Cardiac septum (tissue), 1 donor: ENCODE results near the gene SDR39U1. TPM values are rescaled to one million over a fixed set of nuclear protein-coding genes. Genes with fewer than 3 reads are reported as not detected.

Source experiments
- DNase-seq: peaks from one replicate; pipeline ENCODE4 v3.0.0-alpha.2; 2020; ENCODE audit warnings: low spot score
- intact Hi-C: fragments of 100-400 bp; cut with DNase I; formaldehyde crosslinking; loops from one replicate; pipeline ENCODE4 v1.14.0; 2022
- total RNA-seq: library from RNA; stranded (reverse); fragmentation: NEBNext Ultra II Directional; extraction: Animal tissue kit (Norgen Biotek cat#: 25700); gene quantifications from one replicate; pipeline ENCODE4 v1.2.1, GENCODE V29; 2021
- donor health status: DM: no; HTN: no; CAD: no.

The SDR39U1 gene
- total RNA-seq, 1 donor from 2014 or later: 58.5 TPM

DNA sequence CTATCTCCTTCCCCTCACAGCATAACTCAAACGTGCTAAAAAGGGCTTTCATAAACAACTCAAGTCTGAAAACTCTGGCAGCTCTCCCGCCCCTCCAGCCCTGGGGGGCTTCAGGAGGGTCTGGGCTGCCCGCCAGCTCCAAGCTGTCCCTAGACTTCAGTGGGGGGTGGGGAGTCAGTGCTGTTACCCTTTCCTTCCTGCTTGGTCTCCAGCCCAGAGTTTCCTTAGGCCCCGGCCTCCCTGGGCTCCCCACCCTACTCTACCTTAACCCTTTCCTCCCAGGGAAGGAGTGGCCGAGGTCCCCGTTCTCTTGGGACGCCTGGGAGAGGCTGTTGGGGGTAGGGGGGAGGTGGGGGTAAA lies 44.3 kb downstream of the SDR39U1 start:
- intact Hi-C loops: loop anchor here (2.0 kb wide), 1 partner anchor 31 kb away; no protein-coding TSS in a partner anchor
- DNase-seq: no peak

GRCh38 chr14:24397639-24398292 lies 44.8 kb downstream of the SDR39U1 start:
- intact Hi-C loops: loop anchor here (2.0 kb wide), 1 partner anchor 31 kb away; no protein-coding TSS in a partner anchor
- DNase-seq: no peak

GRCh38 chr14:24395609-24396582 lies 46.7 kb downstream of the SDR39U1 start:
- DNase-seq: no peak
- intact Hi-C loops: no loop called here

DNA sequence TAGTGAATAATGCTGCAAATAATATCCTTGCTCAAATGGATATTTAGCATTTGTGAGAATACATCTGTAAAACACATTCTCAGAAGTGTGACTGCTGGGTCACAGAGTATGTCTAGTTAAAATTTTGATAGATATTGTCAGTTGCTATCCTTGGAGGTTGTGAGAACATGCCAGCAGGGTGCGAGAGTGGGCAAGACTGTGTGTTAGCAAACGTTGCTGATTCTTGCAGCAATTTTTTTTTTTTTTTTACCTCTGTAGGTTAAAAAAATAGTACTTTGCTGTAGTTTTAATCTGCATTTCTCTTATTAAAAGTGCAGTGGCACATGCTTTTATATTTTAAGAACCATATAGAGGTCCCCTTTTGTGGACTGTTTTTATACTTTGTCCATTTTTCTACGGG lies 48.3 kb downstream of the SDR39U1 start:
- no peak for DNase-seq
- intact Hi-C loops: no loop called here

GRCh38 chr14:24392325-24393091 lies 50.1 kb downstream of the SDR39U1 start:
- intact Hi-C loops: no loop called here
- DNase-seq: no peak

DNA sequence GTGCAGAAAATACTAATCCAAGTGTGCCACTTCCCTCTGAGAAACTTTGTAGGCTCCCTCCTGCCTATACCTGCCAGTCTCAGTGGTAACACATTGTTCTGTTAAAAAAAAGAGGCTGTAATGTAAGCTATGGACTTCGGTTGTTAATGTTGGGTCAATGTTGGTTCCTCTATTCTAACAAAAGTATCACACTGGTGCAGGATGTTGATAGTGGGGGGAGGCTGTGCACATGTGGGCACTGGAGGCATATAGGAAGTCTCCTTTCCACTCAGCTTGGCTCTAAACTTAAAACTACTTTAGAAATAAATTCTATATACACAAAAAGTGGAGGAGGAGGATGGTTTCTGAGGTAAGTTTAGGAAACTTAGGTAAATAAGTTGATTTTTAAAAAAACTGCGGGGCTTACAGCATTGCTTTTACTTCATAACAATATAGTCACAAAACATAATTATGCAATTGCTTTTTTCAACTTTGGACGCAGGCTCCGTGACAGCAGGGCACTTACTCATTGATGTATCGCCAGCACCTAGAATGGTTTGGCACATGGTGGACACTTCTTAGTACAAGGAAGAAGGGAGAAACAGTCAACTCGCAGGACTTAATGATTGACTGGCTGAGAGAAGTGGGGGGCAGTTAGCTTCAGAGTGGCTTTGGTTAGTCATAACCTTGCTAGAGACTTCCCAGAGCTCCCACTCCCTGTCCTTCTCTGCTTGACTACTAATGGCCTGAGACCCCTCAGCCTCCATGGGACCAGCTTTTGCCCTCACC lies 51.7 kb downstream of the SDR39U1 start:
- intact Hi-C loops: no loop called here
- DNase-seq: no peak

Other genes with a start within 250 kb of the SDR39U1 start
- gene TM9SF1, start 247.3 kb downstream of the SDR39U1 start, total RNA-seq: 19.1 TPM
- not detected for gene TSSK4, start 237.1 kb downstream of the SDR39U1 start, total RNA-seq
- gene CHMP4A, start 229.3 kb downstream of the SDR39U1 start, total RNA-seq: 30.0 TPM
- gene MDP1, start 226.7 kb downstream of the SDR39U1 start, total RNA-seq: 16.7 TPM
- gene NEDD8, start 210.4 kb downstream of the SDR39U1 start, total RNA-seq: 167 TPM
- gene GMPR2, start 209.8 kb downstream of the SDR39U1 start, total RNA-seq: 33.2 TPM
- 42.3 TPM for gene TINF2, start 200.2 kb downstream of the SDR39U1 start, total RNA-seq
- 0.48 TPM for gene TGM1, start 179.6 kb downstream of the SDR39U1 start, total RNA-seq
- gene RABGGTA, start 171.2 kb downstream of the SDR39U1 start, total RNA-seq: 13.3 TPM
- gene DHRS1, start 143.0 kb downstream of the SDR39U1 start, total RNA-seq: 8.5 TPM
- 28.3 TPM for gene NOP9, start 142.9 kb downstream of the SDR39U1 start, total RNA-seq
- gene CIDEB, start 134.8 kb downstream of the SDR39U1 start, total RNA-seq: 2.4 TPM
- gene LTB4R2, start 132.6 kb downstream of the SDR39U1 start, total RNA-seq: 2.2 TPM
- gene LTB4R, start 131.3 kb downstream of the SDR39U1 start, total RNA-seq: 1.8 TPM
- gene ADCY4, start 107.7 kb downstream of the SDR39U1 start, total RNA-seq: 71.9 TPM
- 3.5 TPM for gene RIPK3, start 102.8 kb downstream of the SDR39U1 start, total RNA-seq
- 13.3 TPM for gene NFATC4, start 74.6 kb downstream of the SDR39U1 start, total RNA-seq
- 5.0 TPM for gene NYNRIN, start 43.8 kb downstream of the SDR39U1 start, total RNA-seq
- 1.2 TPM for gene CBLN3, start 13.1 kb downstream of the SDR39U1 start, total RNA-seq
- 23.5 TPM for gene KHNYN, start 12.8 kb downstream of the SDR39U1 start, total RNA-seq
- gene CMA1, start 65.5 kb upstream of the SDR39U1 start, total RNA-seq: 0.46 TPM
- gene CTSG, start 133.5 kb upstream of the SDR39U1 start, total RNA-seq: 2.2 TPM
- 0.48 TPM for gene GZMH, start 166.9 kb upstream of the SDR39U1 start, total RNA-seq
- 0.48 TPM for gene GZMB, start 191.4 kb upstream of the SDR39U1 start, total RNA-seq